Type B pancreatic cell (in vitro differentiated cells): ENCODE data around the gene KIF26B. TPM values are rescaled to one million over a fixed set of nuclear protein-coding genes. Genes with fewer than 3 reads are reported as not detected.

Source experiments
- DNase-seq: peaks from one replicate; pipeline ENCODE4 v3.0.0; 2021; ENCODE audit warnings: mixed read lengths; ENCODE audit not compliant: unreplicated experiment; ENCODE audit errors: extremely low spot score
- H3K27ac Mint-ChIP-seq: 2 replicates; pipeline ENCODE4 v1.8.0; 2021; ENCODE audit warnings: mild to moderate bottlenecking, mixed read lengths
- H3K27me3 Mint-ChIP-seq: 2 replicates; pipeline ENCODE4 v1.8.0; 2021; ENCODE audit warnings: mixed read lengths
- H3K36me3 Mint-ChIP-seq: 2 replicates; pipeline ENCODE4 v1.8.0; 2021; ENCODE audit warnings: mixed read lengths
- H3K4me1 Mint-ChIP-seq: one replicate; pipeline ENCODE4 v1.8.0; 2021; ENCODE audit warnings: mixed read lengths; ENCODE audit not compliant: unreplicated experiment
- H3K4me3 Mint-ChIP-seq: 2 replicates; pipeline ENCODE4 v1.8.0; 2021; ENCODE audit warnings: mild to moderate bottlenecking, mixed read lengths
- H3K9me3 Mint-ChIP-seq: 2 replicates; pipeline ENCODE4 v1.8.0; 2021; ENCODE audit warnings: mixed read lengths
- CTCF ChIP-seq: fragments of 200-600 bp; sonication (generic); conservative IDR thresholded peaks from 2 replicates; pipeline ENCODE4 v1.5.0; 2021; ENCODE audit warnings: antibody characterized with exemption, mild to moderate bottlenecking
- total RNA-seq: library from RNA; stranded (reverse); gene quantifications from 2 replicates; pipeline ENCODE4 v1.2.1, GENCODE V29; 2021; ENCODE audit warnings: low replicate concordance

Gene KIF26B
- total RNA-seq, 1 donor from 2014 or later = 22.1 TPM

GRCh38 chr1:245698860-245699259 is 544.1 kb downstream of the KIF26B start:
- Mint-ChIP-seq H3K4me3 (no peak overlapping the region), H3K36me3 (peaks cover 8% of the 10 kb centered on the region), H3K4me1 (no peaks in the 10 kb centered on the region), H3K27ac (no peak overlapping the region), H3K9me3 (no peaks in the 10 kb centered on the region), H3K27me3 (no peaks in the 10 kb centered on the region)
- no peak for TF ChIP-seq CTCF
- no peak for DNase-seq

GRCh38 chr1:245700631-245701030 is 545.8 kb downstream of the KIF26B start:
- TF ChIP-seq CTCF = no peak
- no peaks in the 10 kb centered on the region for H3K9me3 Mint-ChIP-seq
- H3K27ac Mint-ChIP-seq = no peak overlapping the region
- no peak overlapping the region for H3K4me3 Mint-ChIP-seq
- DNase-seq = no peak
- H3K36me3 Mint-ChIP-seq = peaks cover 8% of the 10 kb centered on the region
- no peaks in the 10 kb centered on the region for H3K4me1 Mint-ChIP-seq
- H3K27me3 Mint-ChIP-seq = no peaks in the 10 kb centered on the region

- Mint-ChIP-seq H3K27me3 (no peaks in the 10 kb centered on the region), H3K27ac (no peak overlapping the region), H3K9me3 (no peaks in the 10 kb centered on the region), H3K4me3 (no peak overlapping the region), H3K4me1 (no peaks in the 10 kb centered on the region), H3K36me3 (peaks cover 8% of the 10 kb centered on the region)
- TF ChIP-seq CTCF = no peak
- no peak for DNase-seq
Measured at GRCh38 chr1:245701631-245702030, 546.8 kb downstream of the KIF26B start.

GRCh38 chr1:245702346-245702745 is 547.6 kb downstream of the KIF26B start:
- Mint-ChIP-seq H3K36me3 (peaks cover 8% of the 10 kb centered on the region), H3K4me1 (no peaks in the 10 kb centered on the region), H3K27me3 (no peaks in the 10 kb centered on the region), H3K4me3 (no peak overlapping the region), H3K27ac (no peak overlapping the region), H3K9me3 (no peaks in the 10 kb centered on the region)
- TF ChIP-seq CTCF = no peak
- no peak for DNase-seq

- H3K4me3 Mint-ChIP-seq = no peak overlapping the region
- TF ChIP-seq CTCF = no peak
- H3K4me1 Mint-ChIP-seq = no peaks in the 10 kb centered on the region
- no peak overlapping the region for H3K27ac Mint-ChIP-seq
- no peaks in the 10 kb centered on the region for H3K9me3 Mint-ChIP-seq
- H3K36me3 Mint-ChIP-seq = peaks cover 8% of the 10 kb centered on the region
- DNase-seq = no peak
- no peaks in the 10 kb centered on the region for H3K27me3 Mint-ChIP-seq
Measured at GRCh38 chr1:245704341-245704740, 549.6 kb downstream of the KIF26B start.

- Mint-ChIP-seq H3K4me1 (no peaks in the 10 kb centered on the region), H3K9me3 (no peaks in the 10 kb centered on the region), H3K4me3 (no peak overlapping the region), H3K27ac (no peak overlapping the region), H3K36me3 (peaks cover 8% of the 10 kb centered on the region), H3K27me3 (no peaks in the 10 kb centered on the region)
- TF ChIP-seq CTCF = no peak
- no peak for DNase-seq
Measured at GRCh38 chr1:245704765-245705164, 550.0 kb downstream of the KIF26B start.
